Stimulated activated CD8-positive, alpha-beta memory T cell treated with anti-CD3 and anti-CD28 coated beads, Interleukin-15, amount 100 ng/mL, for 1 hour (primary cell): ENCODE measurements around the gene OAF.
"Not testable (repeated sequence)": the region's sequence is repeated elsewhere in the genome, so short reads cannot be mapped to it uniquely, and the experiment has no call there.

Experiments
- DNase-seq: peaks from one replicate; pipeline ENCODE4 v3.0.0-alpha.2; 2020; ENCODE audit warnings: low read depth

Gene OAF

GRCh38 chr11:120244476-120245365 lies 33.9 kb downstream of the OAF start:
- DNase-seq, result no peak

DNA sequence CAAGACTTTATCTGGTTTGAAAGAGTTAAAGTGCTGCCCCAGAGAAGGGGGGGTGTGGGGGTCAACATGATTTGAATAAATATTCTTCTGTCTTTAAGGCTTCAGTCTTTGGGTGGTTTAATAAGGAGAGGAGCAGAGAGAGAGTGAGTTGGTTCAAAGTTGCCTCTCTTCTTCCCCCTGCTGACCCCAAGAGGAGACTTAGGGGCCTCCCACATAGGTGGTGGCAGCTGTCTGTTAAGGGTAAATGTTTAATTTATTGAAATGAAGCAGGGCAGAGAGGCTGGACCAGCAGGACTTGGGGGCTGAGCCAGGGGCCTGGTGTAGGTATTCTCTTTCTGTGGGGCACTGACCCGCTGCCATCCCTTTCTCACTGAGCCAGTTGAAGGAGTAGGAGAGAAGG lies 34.6 kb downstream of the OAF start:
- DNase-seq, result no peak

GRCh38 chr11:120248551-120249278 lies 37.9 kb downstream of the OAF start:
- DNase-seq, result no peak

DNA sequence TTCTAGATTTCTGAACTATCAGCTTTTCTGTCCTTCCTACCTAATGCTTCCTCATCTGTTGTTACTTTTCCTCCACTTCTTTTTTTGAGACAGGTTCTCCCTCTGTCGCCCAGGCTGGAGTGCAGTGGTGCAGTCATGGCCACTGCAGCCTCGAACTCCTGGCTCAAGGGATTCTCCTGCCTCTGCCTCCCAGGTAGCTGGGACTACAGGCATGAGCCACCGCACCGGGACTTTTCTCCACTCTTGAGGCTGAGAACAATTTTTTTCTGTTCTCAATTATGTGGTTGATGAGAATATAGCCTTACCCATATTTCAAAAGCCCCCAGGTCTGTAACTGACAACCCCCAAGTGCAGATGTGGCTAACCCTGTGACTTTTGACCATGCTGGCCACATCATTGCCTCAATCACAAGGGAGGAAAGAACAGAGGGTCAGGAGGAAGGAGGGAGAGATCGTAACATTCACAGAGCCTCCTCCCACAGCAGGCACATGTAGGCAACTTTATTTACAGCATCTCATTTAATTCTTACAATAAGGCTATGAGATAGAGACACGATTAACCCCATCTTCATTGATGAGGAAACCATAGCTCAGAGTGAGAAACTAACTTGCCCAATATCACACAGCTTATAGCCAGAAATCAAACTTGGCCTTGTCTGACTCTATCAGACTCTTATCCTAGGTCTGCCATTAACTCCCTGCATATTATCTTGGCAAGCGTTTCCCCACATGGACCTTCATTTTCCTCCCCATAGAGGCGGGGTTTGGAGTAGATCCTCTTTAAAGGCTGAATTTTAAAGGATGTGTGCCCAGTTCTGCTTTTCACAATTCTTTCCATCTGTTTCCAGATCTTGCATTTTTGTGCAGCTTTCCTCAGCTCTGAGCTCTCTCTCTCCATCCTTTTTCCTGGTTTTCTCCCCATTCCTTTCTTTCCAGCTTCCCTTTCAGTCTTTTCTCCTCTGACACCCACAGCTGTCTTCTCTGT lies 38.7 kb downstream of the OAF start:
- DNase-seq, result no peak

DNA sequence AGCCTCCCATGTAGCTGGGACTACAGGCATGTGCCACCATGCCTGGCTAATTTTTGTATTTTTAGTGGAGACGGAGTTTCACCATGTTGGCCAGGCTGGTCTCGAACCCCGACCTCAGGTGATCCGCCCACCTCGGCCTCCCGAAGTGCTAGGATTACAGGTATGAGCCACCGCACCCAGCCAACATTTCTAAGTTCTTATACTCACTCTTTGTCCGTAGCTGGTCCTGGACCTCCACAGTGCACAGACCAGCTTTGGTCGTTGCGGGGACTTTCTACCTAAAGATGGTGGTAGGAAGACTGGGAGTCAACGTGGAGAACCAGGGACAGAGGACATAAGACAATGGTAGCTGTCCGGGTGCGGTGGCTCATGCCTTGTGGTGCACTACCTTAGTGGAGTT lies 42.5 kb downstream of the OAF start:
- not testable (repeated sequence) for DNase-seq

- no peak for DNase-seq
Measured at GRCh38 chr11:120254788-120255518, 44.1 kb downstream of the OAF start.

GRCh38 chr11:120255519-120255866 lies 44.7 kb downstream of the OAF start:
- DNase-seq, result no peak

- DNase-seq, result no peak
Measured at GRCh38 chr11:120256178-120256577, 45.3 kb downstream of the OAF start.

- no peak for DNase-seq
Measured at GRCh38 chr11:120256779-120257178, 45.9 kb downstream of the OAF start.

- no peak for DNase-seq
Measured at GRCh38 chr11:120257346-120257745, 46.5 kb downstream of the OAF start.

DNA sequence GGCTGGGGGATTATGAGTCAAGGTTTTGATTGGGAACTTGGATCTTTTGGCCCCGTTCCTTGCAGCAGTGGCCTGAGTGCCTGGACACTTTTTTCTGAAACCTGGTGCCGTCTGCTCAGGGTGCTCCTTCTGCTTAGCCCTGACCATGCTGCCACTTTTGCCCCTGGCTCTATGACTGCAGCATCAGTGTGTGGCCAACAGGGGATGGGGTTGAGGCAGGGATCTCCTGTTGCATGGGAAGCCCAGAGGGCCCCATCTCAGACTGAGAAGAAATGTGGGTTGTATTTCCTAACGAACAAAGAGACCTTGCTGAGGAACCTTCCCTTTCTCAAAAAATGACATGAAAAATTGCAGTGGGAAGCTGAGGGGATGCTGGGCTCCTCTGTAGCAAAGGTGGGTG lies 47.8 kb downstream of the OAF start:
- no peak for DNase-seq

DNA sequence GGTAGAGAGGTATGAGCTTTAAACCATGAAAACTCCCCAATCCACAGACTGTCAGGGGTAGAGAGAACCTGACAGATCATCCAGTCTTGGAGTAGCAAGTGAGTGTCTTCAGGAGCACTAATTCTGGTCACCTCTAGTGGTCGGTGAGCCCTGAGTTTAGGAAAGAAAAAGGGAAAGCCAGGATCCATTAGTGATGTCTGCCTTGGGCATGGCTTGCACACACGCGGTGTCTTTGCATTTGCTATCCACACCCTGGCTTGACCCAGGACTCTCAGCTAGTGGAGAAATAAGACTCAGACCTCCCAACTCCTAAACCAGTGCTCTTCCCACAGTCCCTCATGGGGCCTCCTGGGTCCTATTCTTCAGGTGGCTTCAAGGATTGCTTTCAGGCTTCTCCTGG lies 48.4 kb downstream of the OAF start:
- no peak for DNase-seq

DNA sequence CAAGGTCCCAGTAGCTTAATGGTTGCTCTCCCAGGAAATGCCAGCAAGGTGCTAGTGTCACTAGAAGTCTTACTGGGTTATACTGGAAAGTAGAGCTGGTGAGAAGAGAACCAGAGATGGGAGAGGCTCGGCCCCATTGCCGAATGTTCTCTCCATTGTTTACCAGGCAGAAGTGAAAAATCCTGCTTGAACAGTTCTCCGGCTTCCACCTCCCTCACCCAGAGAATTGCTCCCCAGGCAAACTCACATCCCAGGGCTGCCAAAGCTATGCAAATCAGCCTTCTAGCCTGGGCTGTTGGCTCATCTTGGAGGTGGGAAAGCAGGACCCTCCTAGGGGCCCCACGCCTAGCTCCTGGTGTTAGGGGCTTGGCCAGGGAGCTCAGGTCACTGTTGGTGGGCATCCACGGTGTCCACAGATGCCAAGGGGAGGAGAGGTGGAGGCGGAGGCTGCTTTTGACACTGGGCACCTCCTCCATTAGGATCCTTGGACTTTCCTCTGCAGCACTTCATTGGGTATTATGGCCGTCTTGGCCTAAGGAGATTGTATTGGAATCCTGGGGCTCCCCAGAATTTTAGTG lies 49.2 kb downstream of the OAF start:
- DNase-seq, result no peak

DNA sequence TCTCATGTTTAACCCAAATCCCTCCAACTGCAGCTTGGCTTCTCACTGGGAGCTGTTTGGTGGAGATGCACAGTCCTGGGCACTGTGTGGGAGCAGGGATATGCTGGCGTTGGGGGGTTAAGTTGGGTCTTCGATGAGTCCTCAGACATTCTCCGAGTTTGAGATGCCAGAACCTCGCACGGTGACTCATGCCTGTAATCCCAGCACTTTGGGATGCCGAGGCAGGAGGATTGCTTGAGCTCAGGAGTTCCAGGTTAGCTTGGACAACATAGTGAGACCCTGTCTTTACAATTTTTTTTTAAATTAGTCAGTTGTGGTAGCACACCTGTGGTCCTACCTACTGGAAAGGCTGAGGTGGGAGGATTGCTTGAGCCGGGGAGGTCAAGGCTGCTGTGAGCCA lies 49.8 kb downstream of the OAF start:
- DNase-seq, result no peak

GRCh38 chr11:120261321-120261720 lies 50.5 kb downstream of the OAF start:
- DNase-seq, result no peak

- DNase-seq, result no peak
Measured at GRCh38 chr11:120261931-120262330, 51.1 kb downstream of the OAF start.

- no peak for DNase-seq
Measured at GRCh38 chr11:120267319-120267718, 56.5 kb downstream of the OAF start.

GRCh38 chr11:120268686-120269085 lies 57.9 kb downstream of the OAF start:
- DNase-seq, result no peak

DNA sequence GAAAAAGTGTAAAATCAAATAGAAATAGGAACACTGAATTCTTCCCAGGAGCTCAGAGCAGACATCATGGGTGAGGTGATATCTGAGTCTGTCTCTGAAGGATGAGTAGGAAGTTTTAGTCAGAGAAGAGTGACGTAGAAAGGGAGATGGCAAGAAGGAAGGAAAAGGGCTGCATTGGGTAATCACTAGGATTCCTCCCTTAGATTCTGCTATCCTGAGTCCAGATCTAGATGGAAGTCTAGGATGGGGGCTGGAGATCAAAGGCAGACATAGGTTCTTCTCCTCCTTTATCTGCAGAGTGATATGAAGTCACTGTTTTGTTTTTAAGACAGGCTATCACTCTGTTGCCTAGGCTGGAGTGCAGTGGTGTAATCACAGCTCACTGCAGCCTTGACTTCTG lies 59.6 kb downstream of the OAF start:
- DNase-seq, result no peak

DNA sequence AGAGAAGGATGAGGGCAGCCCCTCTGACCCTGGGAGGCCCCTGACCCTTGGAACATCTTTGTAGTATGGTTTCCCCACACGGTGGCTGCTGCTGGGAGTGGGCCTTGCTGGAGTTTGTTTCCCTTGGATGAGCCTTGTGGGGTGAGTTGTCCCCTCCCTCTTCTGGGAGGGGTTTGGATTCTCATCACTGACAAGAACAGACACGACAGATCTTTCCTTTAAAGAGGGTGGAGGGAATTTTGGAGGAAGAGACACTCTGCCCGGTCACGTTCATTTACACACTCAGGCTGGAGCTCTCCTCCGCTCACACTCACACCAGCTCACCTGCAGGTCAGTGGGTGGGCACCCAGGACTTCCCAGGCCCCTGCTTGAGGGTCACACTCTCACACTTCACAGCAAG lies 60.8 kb downstream of the OAF start:
- no peak for DNase-seq

DNA sequence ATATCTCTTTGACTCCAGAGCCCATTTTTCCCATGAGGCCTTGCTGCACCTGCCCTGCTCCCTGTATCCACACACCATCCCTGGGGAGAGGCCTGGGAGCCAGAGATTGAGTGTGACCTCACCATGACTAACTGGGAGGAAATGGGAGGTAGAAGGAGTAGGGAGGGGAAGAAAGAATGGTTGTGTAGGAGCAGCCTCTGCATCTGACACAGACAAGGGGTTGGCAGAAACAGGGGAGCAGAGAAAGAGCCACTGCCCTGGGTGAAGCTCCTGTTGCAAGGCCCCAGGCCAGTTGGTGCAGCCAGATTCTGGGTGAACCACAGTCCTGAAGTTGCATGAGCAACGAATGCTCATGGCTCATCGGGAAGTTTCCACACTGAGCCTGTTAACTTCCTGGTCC lies 61.5 kb downstream of the OAF start:
- DNase-seq, result no peak
